ENCODE data around the gene TPSAB1. TPM values are rescaled to one million over a fixed set of nuclear protein-coding genes. Genes with fewer than 3 reads are reported as not detected.
"Not testable (repeated sequence)": the region's sequence is repeated elsewhere in the genome, so short reads cannot be mapped to it uniquely, and the experiment has no call there.

TPSAB1 gene
- total RNA-seq, 4 donors from 2014 or later: 23.8 to 130 (median 59.4) TPM

DNA sequence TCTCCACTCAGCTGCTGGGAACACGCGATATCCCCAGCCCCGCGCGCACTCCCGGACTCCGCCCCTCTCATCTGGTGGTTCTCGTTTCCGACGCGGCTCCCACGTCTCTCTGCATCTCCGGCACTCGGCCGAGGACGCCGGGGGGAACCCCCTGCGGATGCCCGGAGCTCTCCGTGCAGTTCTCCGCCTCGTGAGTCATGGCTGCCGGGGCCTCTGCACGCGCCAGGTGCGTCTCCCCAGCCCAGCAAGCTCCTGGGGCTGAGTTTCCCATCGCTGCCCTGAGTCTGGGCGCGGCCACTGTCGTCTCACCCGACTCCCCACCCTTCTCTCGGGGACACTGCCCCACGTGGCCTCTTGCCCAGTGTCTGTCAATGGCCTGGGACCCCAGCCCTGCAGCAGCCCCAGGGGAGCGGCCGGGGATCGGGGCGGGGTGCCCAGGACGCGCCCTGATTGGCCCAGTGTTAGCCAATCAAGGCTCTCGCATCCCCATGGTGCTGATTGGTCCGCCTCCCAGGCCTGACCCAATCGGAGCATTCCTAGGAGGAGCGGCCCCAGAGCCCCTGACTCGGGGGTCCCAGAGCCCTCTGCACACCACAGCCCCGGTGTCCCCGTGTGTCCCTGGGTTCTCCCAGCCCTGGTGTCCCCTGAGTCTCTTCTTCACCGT is 13.3 kb downstream of the TPSAB1 start:
- not testable (repeated sequence) for H3K27me3 ChIP-seq

GRCh38 chr16:1254821-1255220 is 14.3 kb downstream of the TPSAB1 start:
- not testable (repeated sequence) for DNase-seq, H3K4me3 ChIP-seq, H3K36me3 ChIP-seq, H3K4me1 ChIP-seq, H3K9me3 ChIP-seq, H3K27ac ChIP-seq
- H3K27me3 ChIP-seq: peaks cover 0 to 10% of the 10 kb centered on the region in 2 donors

More for the DNA sequence above, 13.3 kb downstream of the TPSAB1 start:
- not testable (repeated sequence) for H3K9me3 ChIP-seq, H3K4me3 ChIP-seq, H3K27ac ChIP-seq, DNase-seq, H3K4me1 ChIP-seq, H3K36me3 ChIP-seq

DNA sequence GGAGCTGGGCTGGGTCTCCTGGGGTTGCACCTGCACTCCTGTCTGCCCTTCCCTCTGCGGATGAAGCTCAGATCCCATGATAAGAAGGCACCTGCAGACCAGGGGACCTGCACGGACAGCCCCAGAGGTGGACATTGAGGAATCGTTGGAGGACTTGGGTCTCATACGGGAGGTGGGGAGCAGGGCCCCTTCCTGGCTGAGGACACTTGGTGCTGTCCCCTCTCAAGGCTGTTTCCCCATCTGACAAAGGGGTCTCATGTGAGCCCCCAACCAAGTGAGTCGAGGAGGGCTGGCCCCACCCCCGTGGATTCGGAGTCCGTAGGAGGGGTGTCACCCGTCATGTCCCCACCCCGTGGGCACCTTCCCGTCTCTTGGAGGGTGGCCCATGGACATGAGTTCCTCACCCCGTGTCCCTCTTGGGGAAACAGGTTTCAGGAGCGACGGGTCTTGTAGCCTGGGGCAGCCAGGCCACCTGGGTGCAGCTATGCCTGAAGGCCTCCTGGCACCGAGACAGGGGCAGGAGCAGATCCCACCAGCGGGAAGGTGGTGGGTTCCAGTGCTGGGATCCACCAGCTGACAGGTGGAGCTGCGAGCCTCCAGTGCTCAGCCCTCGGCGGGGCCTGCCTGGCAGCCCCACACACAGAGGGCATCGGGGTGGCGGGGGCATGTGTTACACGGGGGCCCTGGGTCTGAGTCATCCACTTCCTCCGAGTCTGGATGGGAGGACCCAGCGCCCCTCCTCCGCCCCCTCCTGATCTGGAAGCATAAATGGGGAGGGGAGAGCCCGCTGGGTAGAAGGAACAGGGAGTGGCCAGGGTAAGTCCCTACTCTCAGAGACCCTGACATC is 15.0 kb downstream of the TPSAB1 start, which contains the start of gene TPSD1:
TPSD1 (plus strand) TSS at position 794 of the 847 bp plus-strand sequence. CDS start 212 bp downstream, outside the sequence.
- peaks cover 0 to 12% of the 10 kb centered on the region in 2 donors for H3K27me3 ChIP-seq
- not testable (repeated sequence) for H3K36me3 ChIP-seq, DNase-seq

DNA sequence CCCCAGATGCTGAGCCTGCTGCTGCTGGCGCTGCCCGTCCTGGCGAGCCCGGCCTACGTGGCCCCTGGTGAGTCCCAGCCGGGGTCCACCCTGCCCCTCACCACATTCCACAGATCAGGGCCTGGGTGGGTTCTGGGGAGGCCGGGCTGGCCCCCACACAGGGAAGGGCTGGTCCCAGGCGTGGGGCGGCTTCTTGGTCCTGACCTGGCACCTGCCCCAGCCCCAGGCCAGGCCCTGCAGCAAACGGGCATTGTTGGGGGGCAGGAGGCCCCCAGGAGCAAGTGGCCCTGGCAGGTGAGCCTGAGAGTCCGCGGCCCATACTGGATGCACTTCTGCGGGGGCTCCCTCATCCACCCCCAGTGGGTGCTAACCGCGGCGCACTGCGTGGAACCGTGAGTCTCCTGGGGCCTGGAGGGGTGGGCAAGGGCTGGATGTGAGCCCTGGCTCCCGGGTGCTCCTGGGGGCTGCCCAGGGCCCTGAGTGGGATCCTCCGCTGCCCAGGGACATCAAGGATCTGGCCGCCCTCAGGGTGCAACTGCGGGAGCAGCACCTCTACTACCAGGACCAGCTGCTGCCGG is 15.9 kb downstream of the TPSAB1 start:
- H3K27me3 ChIP-seq: peaks cover 0 to 17% of the 10 kb centered on the region in 2 donors
- DNase-seq: not testable (repeated sequence)

More for the DNA sequence above, 15.0 kb downstream of the TPSAB1 start, which contains the start of gene TPSD1:
- H3K4me1 ChIP-seq, H3K4me3 ChIP-seq, H3K9me3 ChIP-seq, H3K27ac ChIP-seq: not testable (repeated sequence)

DNA sequence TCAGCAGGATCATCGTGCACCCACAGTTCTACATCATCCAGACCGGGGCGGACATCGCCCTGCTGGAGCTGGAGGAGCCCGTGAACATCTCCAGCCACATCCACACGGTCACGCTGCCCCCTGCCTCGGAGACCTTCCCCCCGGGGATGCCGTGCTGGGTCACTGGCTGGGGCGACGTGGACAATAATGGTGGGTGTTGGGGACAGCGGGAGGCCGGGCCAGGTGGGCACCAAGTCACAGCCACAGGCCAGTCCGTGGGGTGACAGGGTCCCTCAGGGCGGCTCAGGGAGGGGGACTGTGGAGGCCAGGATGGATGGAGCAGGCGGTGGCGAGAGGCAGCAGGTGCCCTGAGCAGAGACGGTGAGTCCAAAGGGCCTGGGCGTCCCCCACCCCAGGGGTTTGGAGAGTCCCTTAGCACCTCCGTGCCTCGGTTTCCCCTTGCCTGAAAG is 16.4 kb downstream of the TPSAB1 start:
- no peaks in the 10 kb centered on the region for H3K9me3 ChIP-seq
- no peak for TF ChIP-seq CTCF (IDR thresholded peaks at IDR 0.05)
- no peak for TF ChIP-seq POLR2A (IDR thresholded peaks at IDR 0.05)
- no peaks in the 10 kb centered on the region for H3K36me3 ChIP-seq
- no peak overlapping the region for H3K27ac ChIP-seq
- H3K27me3 ChIP-seq: peaks cover 0 to 18% of the 10 kb centered on the region in 2 donors
- no peak for DNase-seq
- peaks cover 0 to 6% (median 0%) of the 10 kb centered on the region in 4 donors for H3K4me1 ChIP-seq
- no peak overlapping the region for H3K4me3 ChIP-seq

More for the DNA sequence above, 15.9 kb downstream of the TPSAB1 start:
- H3K36me3 ChIP-seq, H3K9me3 ChIP-seq, H3K27ac ChIP-seq, H3K4me3 ChIP-seq, H3K4me1 ChIP-seq: not testable (repeated sequence)

DNA sequence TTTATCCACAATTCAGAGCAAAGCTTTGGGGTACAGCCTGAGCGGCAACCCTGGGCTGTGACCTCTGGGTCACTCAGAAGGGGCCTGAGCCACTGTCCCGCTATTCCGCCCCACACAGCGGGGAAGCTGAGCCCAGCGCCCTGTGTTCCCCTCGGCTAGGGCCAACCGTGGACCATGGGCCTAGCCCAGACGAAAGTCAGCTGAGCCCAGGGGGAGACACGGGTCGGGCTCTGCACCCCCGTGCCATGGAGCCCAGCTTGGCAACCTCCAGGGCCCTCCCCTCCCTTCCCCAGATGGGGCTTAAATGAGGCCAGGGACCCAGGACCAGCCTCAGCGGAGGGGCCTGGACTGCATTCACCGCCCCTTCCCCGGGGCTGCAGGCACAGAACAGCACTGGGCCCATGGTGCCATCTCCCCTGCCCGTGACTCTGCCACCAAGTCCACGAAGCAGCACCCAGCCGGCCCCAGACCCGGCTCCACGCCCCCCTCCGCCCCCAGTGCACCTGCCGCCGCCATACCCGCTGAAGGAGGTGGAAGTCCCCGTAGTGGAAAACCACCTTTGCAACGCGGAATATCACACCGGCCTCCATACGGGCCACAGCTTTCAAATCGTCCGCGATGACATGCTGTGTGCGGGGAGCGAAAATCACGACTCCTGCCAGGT is 17.2 kb downstream of the TPSAB1 start:
- H3K27ac ChIP-seq: no peak overlapping the region
- no peak for TF ChIP-seq CTCF (IDR thresholded peaks at IDR 0.05)
- TF ChIP-seq POLR2A (IDR thresholded peaks at IDR 0.05): no peak
- H3K27me3 ChIP-seq: peaks cover 0 to 18% of the 10 kb centered on the region in 2 donors
- DNase-seq: no peak
- H3K4me3 ChIP-seq: no peak overlapping the region
- no peaks in the 10 kb centered on the region for H3K36me3 ChIP-seq
- no peaks in the 10 kb centered on the region for H3K9me3 ChIP-seq
- peaks cover 0 to 6% (median 0%) of the 10 kb centered on the region in 4 donors for H3K4me1 ChIP-seq

DNA sequence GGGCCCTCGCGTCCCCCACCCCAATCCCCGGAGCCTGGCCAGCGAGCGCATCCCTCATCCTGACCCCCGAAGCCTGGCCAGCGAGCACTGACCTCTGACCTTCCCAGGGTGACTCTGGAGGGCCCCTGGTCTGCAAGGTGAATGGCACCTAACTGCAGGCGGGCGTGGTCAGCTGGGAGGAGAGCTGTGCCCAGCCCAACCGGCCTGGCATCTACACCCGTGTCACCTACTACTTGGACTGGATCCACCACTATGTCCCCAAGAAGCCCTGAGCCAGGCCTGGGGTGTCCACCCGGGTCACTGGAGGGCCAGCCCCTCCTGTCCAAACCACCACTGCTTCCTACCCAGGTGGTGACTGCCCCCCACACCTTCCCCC is 17.7 kb downstream of the TPSAB1 start:
- TF ChIP-seq POLR2A (IDR thresholded peaks at IDR 0.05) (no peak), CTCF (IDR thresholded peaks at IDR 0.05) (no peak)
- no peak overlapping the region for H3K27ac ChIP-seq
- DNase-seq: no peak
- no peak overlapping the region for H3K4me3 ChIP-seq
- H3K27me3 ChIP-seq: peaks cover 0 to 18% of the 10 kb centered on the region in 2 donors
- H3K36me3 ChIP-seq: no peaks in the 10 kb centered on the region
- no peaks in the 10 kb centered on the region for H3K9me3 ChIP-seq
- peaks cover 0 to 6% (median 0%) of the 10 kb centered on the region in 4 donors for H3K4me1 ChIP-seq

Data from Peyer's patch (tissue), 4 donors.